Heart left ventricle (tissue), 13 donors: Measurements from ENCODE around the gene MAGI1.
"Not testable (repeated sequence)": the region's sequence is repeated elsewhere in the genome, so short reads cannot be mapped to it uniquely, and the experiment has no call there.

Experiments
- CTCF ChIP-seq, 12 donors: fragments of 200-600 bp; sonication (generic) in 4 of 12; IDR thresholded peaks; one replicate each; pipeline versions ENCODE4 v1.5.0 to v1.8.0; 2018 to 2022; ENCODE audit warnings: antibody characterized with exemption in 12 of 12, mild to moderate bottlenecking in 5 of 12
- POLR2A ChIP-seq, 2 donors: fragments of 450-650 bp; IDR thresholded peaks; one replicate each; pipeline ENCODE4 v1.6.1; 2017; ENCODE audit warnings: antibody characterized with exemption in 2 of 2, mild to moderate bottlenecking in 2 of 2, moderate library complexity in 2 of 2
- donor health status: ischemic (EF 13 %, LVEDD 7.1; RV severe dilation, severe dysfunction).
- donor health status: DM: no; HTN: yes; CAD: no.
- donor health status: DM: no; HTN: no; CAD: no.
- donor health status: ischemic (EF 25% LVEDD 6.9; RV normal size, moderate dysfunction).
- donor health status: ischemic (EF 25% LVEDD 5.7; RV mildly dilated, moderate dysfunction).
- donor health status: ischemic (EF 35%, LVEDD 5.7; RV mildly dilated, moderate dysfunction).
- donor health status: nonischemic (EF 11% LVEDD 7.7; RV severe dilation, severe dysfunction).
- donor health status: DM: yes; HTN: yes; CAD: no.
- donor health status: PGD.
- donor health status: ischemic (EF 29% LVEDD 5.4; RV normal size, mild dysfunction).
- donor health status: nonischemic (EF 23%, LVEDD 6.1; RV moderate dilation, normal function).

- not testable (repeated sequence) for TF ChIP-seq CTCF, POLR2A (IDR thresholded peaks at IDR 0.05)
Measured at GRCh38 chr3:65607965-65608460, 430.7 kb downstream of the MAGI1 start.
